GM21825 (cell line): Measurements from ENCODE around the gene PTK7.
"Not testable (repeated sequence)": the region's sequence is repeated elsewhere in the genome, so short reads cannot be mapped to it uniquely, and the experiment has no call there.

ENCODE experiments used
- ATAC-seq: cut with Tn5 transposase; IDR thresholded peaks from one replicate; pipeline ENCODE4 v1.9.1; 2021; ENCODE audit warnings: mild to moderate bottlenecking, moderate library complexity; ENCODE audit not compliant: unreplicated experiment

The PTK7 gene

GRCh38 chr6:43075670-43076463, at the start of gene PTK7:
TSS of gene PTK7 (plus strand) at chr6:43076314. CDS start at chr6:43076489, 175 bp downstream.
- no peak for ATAC-seq

GRCh38 chr6:43026365-43026764, 49.7 kb upstream of the PTK7 start:
- ATAC-seq, result no peak

GRCh38 chr6:43029120-43029519, 47.0 kb upstream of the PTK7 start:
- no peak for ATAC-seq

GRCh38 chr6:43032326-43032725, 43.8 kb upstream of the PTK7 start:
- ATAC-seq, result no peak

- ATAC-seq, result no peak
Measured at GRCh38 chr6:43033496-43034189, 42.5 kb upstream of the PTK7 start.

- no peak for ATAC-seq
Measured at GRCh38 chr6:43034190-43034525, 42.0 kb upstream of the PTK7 start.

GRCh38 chr6:43035495-43036194, 40.5 kb upstream of the PTK7 start:
- no peak for ATAC-seq

- ATAC-seq, result no peak
Measured at GRCh38 chr6:43036712-43037111, 39.4 kb upstream of the PTK7 start.

GRCh38 chr6:43037197-43037596, 38.9 kb upstream of the PTK7 start:
- no peak for ATAC-seq

- no peak for ATAC-seq
Measured at GRCh38 chr6:43037706-43038105, 38.4 kb upstream of the PTK7 start.

GRCh38 chr6:43038727-43039126, 37.4 kb upstream of the PTK7 start:
- ATAC-seq, result no peak

GRCh38 chr6:43040542-43041257, 35.4 kb upstream of the PTK7 start:
- ATAC-seq, result no peak

GRCh38 chr6:43041475-43041874, 34.6 kb upstream of the PTK7 start:
- not testable (repeated sequence) for ATAC-seq

- no peak for ATAC-seq
Measured at GRCh38 chr6:43043310-43043709, 32.8 kb upstream of the PTK7 start.

GRCh38 chr6:43045371-43045930, 30.7 kb upstream of the PTK7 start:
- ATAC-seq, result no peak

- no peak for ATAC-seq
Measured at GRCh38 chr6:43047998-43048397, 28.1 kb upstream of the PTK7 start.

- no peak for ATAC-seq
Measured at GRCh38 chr6:43050981-43051380, 25.1 kb upstream of the PTK7 start.

- no peak for ATAC-seq
Measured at GRCh38 chr6:43052225-43052841, 23.8 kb upstream of the PTK7 start.

- peak; percentile 8 for ATAC-seq
Measured at GRCh38 chr6:43052842-43053544, 23.1 kb upstream of the PTK7 start.
